ENCODE results near the gene FLRT1. TPM values are rescaled to one million over a fixed set of nuclear protein-coding genes. Genes with fewer than 3 reads are reported as not detected.

Gene FLRT1
- total and polyA plus RNA-seq, 4 experiments from 2014 or later, result not detected

DNA sequence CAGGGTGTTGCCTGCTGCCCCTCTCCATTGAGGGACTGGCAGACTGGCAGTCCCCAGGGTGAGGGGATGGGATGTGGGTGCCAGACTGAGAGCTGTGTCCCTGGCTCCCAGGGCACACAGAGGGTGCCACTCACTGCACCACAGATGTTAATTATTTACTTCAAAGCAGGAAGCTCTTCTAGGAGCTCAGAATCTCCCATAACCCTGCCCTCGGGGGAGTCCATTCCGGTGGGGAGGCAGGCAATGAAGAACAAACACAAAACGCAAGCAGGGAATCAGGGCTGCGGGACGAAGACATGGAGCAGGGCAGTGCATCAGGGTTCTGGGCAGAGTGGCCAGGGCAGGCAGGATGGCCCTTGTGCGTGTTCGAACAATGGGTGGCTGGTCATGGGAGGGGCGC, 24.4 kb upstream of the FLRT1 start:
- peaks cover 11% of the 10 kb centered on the region for H3K4me1 ChIP-seq (ENCODE audit: insufficient read depth, low read length)
- H3K4me3 ChIP-seq (ENCODE audit: low read length in 2 of 2), result no peak overlapping the region
- no peak overlapping the region for H3K27ac ChIP-seq (ENCODE audit: low read depth, low read length)
- Mint-ChIP-seq H3K27me3 (peaks cover 18 to 20% of the 10 kb centered on the region in 2 donors), H3K9me3 (peaks cover 0 to 6% (median 0%) of the 10 kb centered on the region in 8 donors), H3K36me3 (no peaks in the 10 kb centered on the region), H3K4me1 (peaks cover 8 to 18% (median 12%) of the 10 kb centered on the region in 4 donors), H3K27ac (no peak overlapping the region), H3K4me3 (peak overlapping the region in 1 of 8 donors; percentile 31)
- intact Hi-C loops (cut with micrococcal nuclease), result no loop called here
- ChIA-PET CTCF (ENCODE audit: partially characterized antibody) (no interaction called here), POLR2A (ENCODE audit: partially characterized antibody) (interaction anchor here (0.6 kb wide), 1 partner anchor 154 kb away, joined by 3 read pairs; no protein-coding TSS in a partner anchor)
- DNase-seq, result no peak
- no peaks in the 10 kb centered on the region for H3K36me3 ChIP-seq (ENCODE audit: insufficient read depth, low read length)
- no peaks in the 10 kb centered on the region for H3K27me3 ChIP-seq (ENCODE audit: insufficient read depth, low read length)
- no peaks in the 10 kb centered on the region for H3K9me3 ChIP-seq (ENCODE audit: control insufficient read depth in 1 of 2, low read length in 2 of 2)

DNA sequence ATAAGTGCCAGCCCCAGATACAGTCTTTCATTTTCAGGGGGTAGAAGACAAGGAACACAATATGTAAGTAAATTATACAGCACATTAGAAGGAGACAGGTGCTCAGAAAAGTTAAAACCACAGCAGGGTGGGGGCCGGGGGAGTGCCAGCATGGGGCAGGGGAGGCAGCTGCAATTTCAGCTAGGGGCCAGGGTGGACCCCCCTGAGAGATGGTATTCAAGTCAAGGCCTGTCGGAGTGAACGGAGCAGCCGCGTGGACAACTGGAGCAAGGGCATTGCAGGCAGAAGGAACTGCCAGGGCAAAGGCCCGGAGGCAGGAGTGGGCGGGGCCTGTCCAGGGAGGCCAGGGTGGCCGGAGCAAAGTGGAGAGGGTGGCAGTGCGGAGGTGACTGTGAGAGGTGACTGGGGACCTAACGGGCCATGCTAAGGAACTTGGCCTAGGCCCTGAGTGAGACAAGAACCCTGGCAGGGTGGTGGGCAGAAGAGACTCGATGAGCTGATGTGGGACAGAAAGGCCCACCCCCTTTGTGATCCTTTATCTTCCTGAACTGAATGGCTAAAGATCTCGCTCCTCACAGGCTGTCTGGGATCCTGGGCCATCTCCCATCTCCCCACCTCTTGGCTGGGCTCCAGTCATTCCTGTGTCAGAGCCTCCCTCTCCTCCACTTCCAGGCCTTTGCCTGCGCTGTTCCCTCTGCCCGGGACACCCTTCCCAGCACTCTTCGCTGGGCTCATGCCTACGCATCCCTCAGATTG, 22.4 kb upstream of the FLRT1 start:
- Mint-ChIP-seq H3K27me3 (peaks cover 2 to 3% of the 10 kb centered on the region in 2 donors), H3K9me3 (peaks cover 0 to 6% (median 0%) of the 10 kb centered on the region in 8 donors), H3K4me1 (no peaks in the 10 kb centered on the region), H3K36me3 (no peaks in the 10 kb centered on the region), H3K27ac (no peak overlapping the region), H3K4me3 (no peak overlapping the region)
- H3K27ac ChIP-seq (ENCODE audit: low read depth, low read length), result no peak overlapping the region
- H3K36me3 ChIP-seq (ENCODE audit: insufficient read depth, low read length), result no peaks in the 10 kb centered on the region
- H3K4me3 ChIP-seq (ENCODE audit: low read length in 2 of 2), result no peak overlapping the region
- ChIA-PET POLR2A (ENCODE audit: partially characterized antibody) (no interaction called here), CTCF (ENCODE audit: partially characterized antibody) (no interaction called here)
- DNase-seq, result no peak
- no peaks in the 10 kb centered on the region for H3K27me3 ChIP-seq (ENCODE audit: insufficient read depth, low read length)
- no peaks in the 10 kb centered on the region for H3K4me1 ChIP-seq (ENCODE audit: insufficient read depth, low read length)
- H3K9me3 ChIP-seq (ENCODE audit: control insufficient read depth in 1 of 2, low read length in 2 of 2), result no peaks in the 10 kb centered on the region
- intact Hi-C loops (cut with micrococcal nuclease), result no loop called here

GRCh38 chr11:64014356-64014755, 21.4 kb upstream of the FLRT1 start:
- H3K4me1 ChIP-seq (ENCODE audit: insufficient read depth, low read length), result no peaks in the 10 kb centered on the region
- H3K9me3 ChIP-seq (ENCODE audit: control insufficient read depth in 1 of 2, low read length in 2 of 2), result no peaks in the 10 kb centered on the region
- H3K27me3 ChIP-seq (ENCODE audit: insufficient read depth, low read length), result no peaks in the 10 kb centered on the region
- no peak overlapping the region for H3K27ac ChIP-seq (ENCODE audit: low read depth, low read length)
- Mint-ChIP-seq H3K9me3 (peaks cover 0 to 6% (median 0%) of the 10 kb centered on the region in 8 donors), H3K4me1 (no peaks in the 10 kb centered on the region), H3K27ac (no peak overlapping the region), H3K36me3 (no peaks in the 10 kb centered on the region), H3K27me3 (peaks cover 0 to 1% of the 10 kb centered on the region in 2 donors), H3K4me3 (no peak overlapping the region)
- DNase-seq, result no peak
- ChIA-PET CTCF (ENCODE audit: partially characterized antibody) (no interaction called here), POLR2A (ENCODE audit: partially characterized antibody) (no interaction called here)
- intact Hi-C loops (cut with micrococcal nuclease), result no loop called here
- H3K36me3 ChIP-seq (ENCODE audit: insufficient read depth, low read length), result no peaks in the 10 kb centered on the region
- H3K4me3 ChIP-seq (ENCODE audit: low read length in 2 of 2), result no peak overlapping the region

DNA sequence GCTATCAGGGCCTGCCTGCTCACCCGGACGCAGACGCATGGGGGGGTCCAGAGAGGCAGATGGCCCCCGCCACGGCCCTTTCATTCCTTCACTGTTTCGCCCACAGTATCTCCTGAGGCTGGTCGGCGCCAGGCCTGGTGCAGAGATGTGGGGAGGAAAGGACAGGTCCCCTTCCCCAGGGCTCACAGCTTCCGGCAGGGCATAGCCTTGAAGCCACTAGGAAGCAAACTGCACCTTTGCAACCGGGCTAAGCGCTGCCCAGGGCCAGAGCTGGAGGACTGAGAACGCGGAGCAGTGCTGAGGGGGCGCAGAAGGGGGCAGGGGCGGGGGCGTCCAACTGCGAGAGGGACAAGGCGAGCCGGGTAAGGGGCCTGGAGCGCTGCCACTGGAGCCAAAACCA, 20.2 kb upstream of the FLRT1 start:
- Mint-ChIP-seq H3K36me3 (no peaks in the 10 kb centered on the region), H3K9me3 (peaks cover 0 to under 1% (median 0%) of the 10 kb centered on the region in 8 donors), H3K27me3 (no peaks in the 10 kb centered on the region), H3K27ac (no peak overlapping the region), H3K4me1 (no peaks in the 10 kb centered on the region), H3K4me3 (no peak overlapping the region)
- H3K9me3 ChIP-seq (ENCODE audit: control insufficient read depth in 1 of 2, low read length in 2 of 2), result no peaks in the 10 kb centered on the region
- no peak overlapping the region for H3K27ac ChIP-seq (ENCODE audit: low read depth, low read length)
- ChIA-PET POLR2A (ENCODE audit: partially characterized antibody) (no interaction called here), CTCF (ENCODE audit: partially characterized antibody) (interaction anchor here (1.1 kb wide), 1 partner anchor 132 kb away, joined by 3 read pairs; no protein-coding TSS in a partner anchor)
- intact Hi-C loops (cut with micrococcal nuclease), result no loop called here
- no peak overlapping the region for H3K4me3 ChIP-seq (ENCODE audit: low read length in 2 of 2)
- no peak for DNase-seq
- no peaks in the 10 kb centered on the region for H3K27me3 ChIP-seq (ENCODE audit: insufficient read depth, low read length)
- H3K36me3 ChIP-seq (ENCODE audit: insufficient read depth, low read length), result no peaks in the 10 kb centered on the region
- no peaks in the 10 kb centered on the region for H3K4me1 ChIP-seq (ENCODE audit: insufficient read depth, low read length)

DNA sequence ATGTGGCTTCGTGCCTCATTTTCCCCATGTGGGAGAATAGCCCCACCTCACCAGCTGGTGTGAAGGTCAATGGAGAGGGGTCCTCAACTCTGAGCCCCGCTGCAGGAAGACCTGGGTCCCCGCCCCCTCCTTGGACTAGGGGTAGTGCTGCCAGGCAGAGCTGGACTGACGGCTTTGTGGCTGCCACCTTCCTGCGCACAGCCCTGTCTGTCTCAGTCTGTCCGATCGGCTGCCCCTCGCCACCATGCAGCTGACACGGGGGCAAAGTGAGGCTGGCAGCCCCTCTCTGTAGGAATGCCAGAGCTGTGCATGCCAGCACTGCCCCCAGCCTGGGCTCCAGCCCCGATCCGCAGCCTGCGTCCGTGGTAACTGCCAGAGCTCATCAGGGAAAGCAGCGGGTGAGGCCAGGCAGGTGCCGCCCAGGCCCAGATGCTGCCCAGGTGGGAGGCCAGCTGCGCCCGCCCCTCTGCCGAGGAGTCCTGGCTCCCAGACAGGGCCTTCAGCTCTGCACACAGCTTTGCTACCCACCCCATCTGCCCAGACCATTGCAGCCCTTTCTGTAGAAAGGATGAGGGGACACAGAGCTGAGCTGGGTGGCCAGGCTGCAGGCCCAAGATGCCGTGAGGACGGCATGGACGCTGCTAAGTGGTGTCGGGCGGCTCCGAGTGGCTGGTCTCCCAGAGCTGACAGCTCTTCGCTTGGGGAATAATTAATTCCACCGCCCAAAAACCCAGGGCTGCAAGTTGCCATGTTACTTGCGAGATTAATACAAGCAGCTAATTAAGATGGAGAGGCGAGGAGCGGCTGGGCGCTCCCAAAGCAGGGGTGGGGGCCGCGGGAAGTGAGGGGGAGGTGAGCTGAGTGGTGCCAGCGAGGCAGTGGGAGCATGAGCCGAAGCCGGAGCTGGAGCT, 19.5 kb upstream of the FLRT1 start:
- Mint-ChIP-seq H3K4me1 (no peaks in the 10 kb centered on the region), H3K36me3 (no peaks in the 10 kb centered on the region), H3K27ac (no peak overlapping the region), H3K27me3 (no peaks in the 10 kb centered on the region), H3K4me3 (no peak overlapping the region), H3K9me3 (no peaks in the 10 kb centered on the region)
- Histone ChIP-seq H3K9me3 (ENCODE audit: control insufficient read depth in 1 of 2, low read length in 2 of 2) (no peaks in the 10 kb centered on the region), H3K36me3 (ENCODE audit: insufficient read depth, low read length) (no peaks in the 10 kb centered on the region), H3K27ac (ENCODE audit: low read depth, low read length) (no peak overlapping the region), H3K4me1 (ENCODE audit: insufficient read depth, low read length) (no peaks in the 10 kb centered on the region), H3K4me3 (ENCODE audit: low read length in 2 of 2) (no peak overlapping the region), H3K27me3 (ENCODE audit: insufficient read depth, low read length) (no peaks in the 10 kb centered on the region)
- POLR2A ChIA-PET (ENCODE audit: partially characterized antibody), result interaction anchor here (1.2 kb wide), 1 partner anchor 15 kb away, joined by 3 read pairs; no protein-coding TSS in a partner anchor
- no peak for DNase-seq
- CTCF ChIA-PET (ENCODE audit: partially characterized antibody), result interaction anchor here (0.9 to 1.1 kb wide), 2 partner anchors 131 to 133 kb away, joined by 3 to 4 read pairs; no protein-coding TSS in a partner anchor
- intact Hi-C loops (cut with micrococcal nuclease), result no loop called here

DNA sequence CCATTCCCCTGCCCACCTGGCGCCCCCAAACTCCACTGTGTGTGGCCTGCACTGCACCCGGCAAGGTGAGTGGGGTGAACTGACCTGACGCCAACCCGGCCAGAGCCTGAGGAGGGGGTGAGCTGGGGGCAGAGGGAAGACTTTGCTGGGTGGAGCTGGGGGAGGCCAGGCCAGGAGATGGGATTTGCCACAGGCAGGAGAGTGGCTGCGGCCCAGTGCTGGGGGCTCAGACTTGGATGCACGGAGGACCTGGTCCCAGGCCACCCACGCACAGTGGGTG, 17.8 kb upstream of the FLRT1 start:
- Mint-ChIP-seq H3K4me1 (no peaks in the 10 kb centered on the region), H3K27ac (no peak overlapping the region), H3K4me3 (no peak overlapping the region), H3K27me3 (no peaks in the 10 kb centered on the region), H3K36me3 (no peaks in the 10 kb centered on the region), H3K9me3 (no peaks in the 10 kb centered on the region)
- Histone ChIP-seq H3K9me3 (ENCODE audit: control insufficient read depth in 1 of 2, low read length in 2 of 2) (no peaks in the 10 kb centered on the region), H3K4me3 (ENCODE audit: low read length in 2 of 2) (no peak overlapping the region), H3K27ac (ENCODE audit: low read depth, low read length) (no peak overlapping the region), H3K27me3 (ENCODE audit: insufficient read depth, low read length) (no peaks in the 10 kb centered on the region), H3K36me3 (ENCODE audit: insufficient read depth, low read length) (no peaks in the 10 kb centered on the region), H3K4me1 (ENCODE audit: insufficient read depth, low read length) (no peaks in the 10 kb centered on the region)
- CTCF ChIA-PET (ENCODE audit: partially characterized antibody), result no interaction called here
- POLR2A ChIA-PET (ENCODE audit: partially characterized antibody), result no interaction called here
- intact Hi-C loops (cut with micrococcal nuclease), result no loop called here
- no peak for DNase-seq

- no peak overlapping the region for H3K27ac ChIP-seq (ENCODE audit: low read depth, low read length)
- H3K36me3 ChIP-seq (ENCODE audit: insufficient read depth, low read length), result no peaks in the 10 kb centered on the region
- CTCF ChIA-PET (ENCODE audit: partially characterized antibody), result no interaction called here
- no peaks in the 10 kb centered on the region for H3K9me3 ChIP-seq (ENCODE audit: control insufficient read depth in 1 of 2, low read length in 2 of 2)
- Mint-ChIP-seq H3K27ac (no peak overlapping the region), H3K36me3 (no peaks in the 10 kb centered on the region), H3K9me3 (no peaks in the 10 kb centered on the region), H3K4me3 (no peak overlapping the region), H3K27me3 (no peaks in the 10 kb centered on the region), H3K4me1 (no peaks in the 10 kb centered on the region)
- POLR2A ChIA-PET (ENCODE audit: partially characterized antibody), result no interaction called here
- H3K27me3 ChIP-seq (ENCODE audit: insufficient read depth, low read length), result no peaks in the 10 kb centered on the region
- H3K4me1 ChIP-seq (ENCODE audit: insufficient read depth, low read length), result no peaks in the 10 kb centered on the region
- H3K4me3 ChIP-seq (ENCODE audit: low read length in 2 of 2), result no peak overlapping the region
- intact Hi-C loops (cut with micrococcal nuclease), result no loop called here
- DNase-seq, result no peak
These were observed 17.4 kb upstream of the FLRT1 start for GRCh38 chr11:64018310-64018709.
